Measurements from ENCODE around the gene MYG1. TPM values are rescaled to one million over a fixed set of nuclear protein-coding genes. Genes with fewer than 3 reads are reported as not detected.

Gene MYG1
- total RNA-seq, 1 experiment from 2014 or later: 104 TPM

GRCh38 chr12:53289891-53290290 is 9.6 kb upstream of the MYG1 start:
- Histone ChIP-seq H3K9ac (ENCODE audit: low read length) (no peak overlapping the region), H3K27ac (ENCODE audit: low read depth, low read length) (no peak overlapping the region), H4K20me1 (ENCODE audit: insufficient read depth) (no peaks in the 10 kb centered on the region), H3K79me2 (ENCODE audit: insufficient read depth, low read length) (no peaks in the 10 kb centered on the region), H3K4me3 (replicated peaks in 1 of 2; ENCODE audit: low read depth in 1 of 2, low read length in 2 of 2) (no peak overlapping the region), H3K4me2 (ENCODE audit: low read length) (no peak overlapping the region), H3K9me2 (ENCODE audit: insufficient read depth) (no peaks in the 10 kb centered on the region), H2AFZ (ENCODE audit: low read depth, low read length, poor library complexity, severe bottlenecking) (no peak overlapping the region), H3K27me3 (ENCODE audit: insufficient read depth, low read length) (no peaks in the 10 kb centered on the region), H3K36me3 (ENCODE audit: control insufficient read depth in 1 of 2, insufficient read depth in 2 of 2, low read length in 2 of 2) (peaks cover 38 to 40% of the 10 kb centered on the region in 2 experiments; a peak in 3 of 4 replicates), H3K4me1 (ENCODE audit: control insufficient read depth in 1 of 2, insufficient read depth in 2 of 2, low read length in 2 of 2) (peaks cover 3% of the 10 kb centered on the region in 2 experiments), H3K9me3 (ENCODE audit: control insufficient read depth in 1 of 2, insufficient read depth in 1 of 2, low read depth in 1 of 2, low read length in 2 of 2) (no peaks in the 10 kb centered on the region)
- ATAC-seq: no peak
- no TSS peak for BruUV-seq (replicated peaks)
- DNase-seq (ENCODE audit: low read depth, low spot score): no peak
- intact Hi-C loops (cut with micrococcal nuclease): loop anchor here (10.0 kb wide), 1 partner anchor 225 kb away; no protein-coding TSS in a partner anchor
- TF ChIP-seq CBX3 (IDR thresholded peaks at IDR 0.05; ENCODE audit: low read depth) (no peak), REST (IDR thresholded peaks at IDR 0.05; ENCODE audit: low read depth) (no peak), FOSL1 (IDR thresholded peaks at IDR 0.05; ENCODE audit: low read depth) (no peak), CEBPB (IDR thresholded peaks at IDR 0.05; ENCODE audit: low read depth) (no peak), ZNF274 (IDR thresholded peaks at IDR 0.05; ENCODE audit: low read depth, low read length) (no peak)
- POLR2A ChIA-PET: no interaction called here
- CTCF ChIA-PET: interaction anchor here (0.8 kb wide), 2 partner anchors 73 to 76 kb away, joined by 3 read pairs; no protein-coding TSS in a partner anchor
- RAD21 ChIA-PET (ENCODE audit: low non-redundant PET in 1 of 2, low total read pairs in 2 of 2, uncharacterized antibody in 2 of 2, unreplicated experiment in 2 of 2): interaction anchor here in 1 of 2 experiments (1.0 kb wide), 1 partner anchor 76 kb away, joined by 3 read pairs; no protein-coding TSS in a partner anchor

GRCh38 chr12:53290661-53291060 is 8.8 kb upstream of the MYG1 start:
- ChIA-PET CTCF (interaction anchor here (0.5 kb wide), 1 partner anchor 67 kb away, joined by 3 read pairs; no protein-coding TSS in a partner anchor), POLR2A (no interaction called here), RAD21 (ENCODE audit: low non-redundant PET in 1 of 2, low total read pairs in 2 of 2, uncharacterized antibody in 2 of 2, unreplicated experiment in 2 of 2) (interaction anchor here in 1 of 2 experiments (1.0 kb wide), 1 partner anchor 77 kb away, joined by 3 read pairs; no protein-coding TSS in a partner anchor)
- Histone ChIP-seq H3K4me1 (ENCODE audit: control insufficient read depth in 1 of 2, insufficient read depth in 2 of 2, low read length in 2 of 2) (peaks cover 5 to 7% of the 10 kb centered on the region in 2 experiments), H3K4me2 (ENCODE audit: low read length) (no peak overlapping the region), H3K4me3 (replicated peaks in 1 of 2; ENCODE audit: low read depth in 1 of 2, low read length in 2 of 2) (no peak overlapping the region), H3K9me2 (ENCODE audit: insufficient read depth) (no peaks in the 10 kb centered on the region), H4K20me1 (ENCODE audit: insufficient read depth) (no peaks in the 10 kb centered on the region), H2AFZ (ENCODE audit: low read depth, low read length, poor library complexity, severe bottlenecking) (no peak overlapping the region), H3K79me2 (ENCODE audit: insufficient read depth, low read length) (peaks cover 3% of the 10 kb centered on the region), H3K9ac (ENCODE audit: low read length) (no peak overlapping the region), H3K27ac (ENCODE audit: low read depth, low read length) (no peak overlapping the region), H3K9me3 (ENCODE audit: control insufficient read depth in 1 of 2, insufficient read depth in 1 of 2, low read depth in 1 of 2, low read length in 2 of 2) (no peaks in the 10 kb centered on the region), H3K27me3 (ENCODE audit: insufficient read depth, low read length) (no peaks in the 10 kb centered on the region), H3K36me3 (ENCODE audit: control insufficient read depth in 1 of 2, insufficient read depth in 2 of 2, low read length in 2 of 2) (peaks cover 36 to 38% of the 10 kb centered on the region in 2 experiments; a peak in 3 of 4 replicates)
- no peak for DNase-seq (ENCODE audit: low read depth, low spot score)
- no peak for ATAC-seq
- BruUV-seq (replicated peaks): no TSS peak
- intact Hi-C loops (cut with micrococcal nuclease): no loop called here
- TF ChIP-seq ZFX (IDR thresholded peaks at IDR 0.05) (no peak), CBX3 (IDR thresholded peaks at IDR 0.05; ENCODE audit: low read depth) (no peak), JUND (IDR thresholded peaks at IDR 0.05) (no peak), POLR2AphosphoS5 (IDR thresholded peaks at IDR 0.05; ENCODE audit: low read depth, low read length) (no peak), FOSL1 (IDR thresholded peaks at IDR 0.05; ENCODE audit: low read depth) (no peak), ZNF274 (IDR thresholded peaks at IDR 0.05; ENCODE audit: low read depth, low read length) (no peak), RAD21 (IDR thresholded peaks at IDR 0.05; ENCODE audit: low read depth) (no peak)
